K562 (cell line): ENCODE measurements around the gene RASL12. TPM values are rescaled to one million over a fixed set of nuclear protein-coding genes. Genes with fewer than 3 reads are reported as not detected.

Source experiments
- ATAC-seq: fragments of 200-7000 bp; cut with Tn5 transposase; 3 replicates; pipeline ENCODE4 v1.9.1; 2020; ENCODE audit warnings: moderate library complexity
- BruUV-seq: library from RNA; stranded (reverse); fragments of 400-500 nt; replicated peaks from 2 replicates; lab custom pipeline; 2021; lab: Mats Ljungman, UMichigan
- CTCF ChIA-PET: fragments of 300-600 bp; formaldehyde crosslinking; extraction: SDS; loops from one replicate; lab custom pipeline; 2021; ENCODE audit warnings: low intra/inter-chr PET ratio; lab: Yijun Ruan, JAX
- POLR2A ChIA-PET: fragments of 300-600, 350-650 bp; sonication (Branson Sonifier 250); formaldehyde crosslinking; extraction: SDS; loops from one replicate; lab custom pipeline; 2021; ENCODE audit warnings: antibody characterized with exemption, inconsistent platforms; lab: Yijun Ruan, JAX
- DNase-seq, 4 experiments: peaks; one replicate each; pipeline versions ENCODE4 v3.0.0 to v3.0.0-alpha.2; 2011 to 2018; ENCODE audit warnings: low spot score in 3 of 4, mixed read lengths in 3 of 4; ENCODE audit errors: extremely low read depth in 1 of 4
- FAIRE-seq: peaks from 2 replicates; lab custom pipeline; 2011; peaks lifted over from hg19 to GRCh38; lab: Jason Lieb, UNC
- H2AFZ ChIP-seq: 2 replicates; pipeline ENCODE4 v1.6.0; 2011; ENCODE audit warnings: low read depth, low read length, control low read depth, inconsistent platforms
- H3K27ac ChIP-seq: fragments of 200-600 bp; 3 replicates; pipeline ENCODE4 v1.8.0; 2011; ENCODE audit warnings: low read depth, mild to moderate bottlenecking, control low read depth, inconsistent platforms, low read length, moderate library complexity, mixed read lengths; ENCODE audit errors: extremely low read depth
- H3K27me3 ChIP-seq, 2 experiments: fragments of 300-600 bp in 1 of 2; 2 replicates in 1 of 2; 3 replicates in 1 of 2; pipeline versions ENCODE4 v1.6.0 to v1.8.0; 2011; ENCODE audit warnings: inconsistent platforms in 2 of 2, low read length in 2 of 2, mild to moderate bottlenecking in 1 of 2, mixed read lengths in 1 of 2, moderate library complexity in 1 of 2; ENCODE audit not compliant: control insufficient read depth in 2 of 2, insufficient read depth in 2 of 2
- H3K36me3 ChIP-seq: fragments of 300-600 bp; 3 replicates; pipeline ENCODE4 v1.8.0; 2011; ENCODE audit warnings: mild to moderate bottlenecking, low read length, inconsistent platforms; ENCODE audit not compliant: control insufficient read depth, insufficient read depth
- H3K4me1 ChIP-seq, 2 experiments: fragments of 200-600 bp in 1 of 2; replicated peaks in 1 of 2; 2 replicates in 1 of 2; 3 replicates in 1 of 2; pipeline versions ENCODE4 v1.5.1 to v1.8.0; 2011; ENCODE audit warnings: inconsistent platforms in 2 of 2, low read length in 2 of 2, mild to moderate bottlenecking in 1 of 2, mixed read lengths in 1 of 2, moderate library complexity in 1 of 2; ENCODE audit not compliant: control insufficient read depth in 2 of 2, insufficient read depth in 2 of 2
- H3K4me2 ChIP-seq: 2 replicates; pipeline ENCODE4 v1.6.1; 2011; ENCODE audit warnings: low read length, control low read depth, inconsistent platforms, mixed read lengths; ENCODE audit not compliant: insufficient read depth
- H3K4me3 ChIP-seq: fragments of 200-600 bp; sonication (generic), shearing (Covaris generic); 2 replicates; pipeline ENCODE4 v1.5.1; 2016; ENCODE audit warnings: control low read depth, inconsistent platforms
- H3K79me2 ChIP-seq: fragments of 200-600 bp; 3 replicates; pipeline ENCODE4 v1.8.0; 2011; ENCODE audit warnings: low read length, inconsistent platforms; ENCODE audit not compliant: control insufficient read depth, insufficient read depth
- H3K9ac ChIP-seq, 2 experiments: 2 replicates each; pipeline versions ENCODE4 v1.6.0 to v1.6.1; 2011; ENCODE audit warnings: low read depth in 2 of 2, low read length in 2 of 2, control low read depth in 1 of 2, inconsistent platforms in 1 of 2, mild to moderate bottlenecking in 1 of 2, mixed read lengths in 1 of 2; ENCODE audit not compliant: insufficient read depth in 1 of 2
- H3K9me1 ChIP-seq: one replicate; pipeline ENCODE4 v1.6.0; 2011; ENCODE audit warnings: inconsistent platforms, mild to moderate bottlenecking, low read length, moderate library complexity; ENCODE audit not compliant: control insufficient read depth, insufficient read depth
- H3K9me3 ChIP-seq: replicated peaks from 2 replicates; pipeline ENCODE4 v1.5.1; 2011; ENCODE audit warnings: low read depth, low read length, inconsistent platforms; ENCODE audit not compliant: control insufficient read depth, insufficient read depth
- H4K20me1 ChIP-seq: replicated peaks from 2 replicates; pipeline ENCODE4 v1.6.1; 2011; ENCODE audit warnings: low read length, inconsistent platforms, mixed read lengths; ENCODE audit not compliant: control insufficient read depth, insufficient read depth
- ARNT ChIP-seq, 2 experiments: fragments of 450-650 bp; IDR thresholded peaks; 2 replicates each; pipeline ENCODE4 v1.6.1; 2016; ENCODE audit warnings: mild to moderate bottlenecking in 1 of 2
- C11orf30 ChIP-seq: fragments of 450-650 bp; IDR thresholded peaks from 2 replicates; pipeline ENCODE4 v1.6.1; 2016; ENCODE audit warnings: low read depth, mild to moderate bottlenecking
- CREBBP ChIP-seq: IDR thresholded peaks from one replicate; pipeline ENCODE4 v1.6.1; 2012; ENCODE audit warnings: low read depth, mild to moderate bottlenecking, control low read depth, inconsistent platforms, low read length
- FOXJ2 ChIP-seq: fragments of 200-800 bp; sonication (Bioruptor generic); IDR thresholded peaks from 2 replicates; pipeline ENCODE4 v1.6.1; 2016; ENCODE audit warnings: missing genetic modification characterization, missing compliant biosample characterization
- FUS ChIP-seq: fragments of 200-400 bp; formaldehyde crosslinking; optimal IDR thresholded peaks from 2 replicates; pipeline ENCODE3; 2017; ENCODE audit warnings: low read depth, low read length
- GABPA ChIP-seq: fragments of 200-800 bp; sonication (Bioruptor generic); conservative IDR thresholded peaks from 2 replicates; pipeline ENCODE4 v1.6.1; 2016; ENCODE audit warnings: low read depth, missing genetic modification characterization, missing compliant biosample characterization
- KLF1 ChIP-seq: fragments of 450-650 bp; IDR thresholded peaks from 2 replicates; pipeline ENCODE4 v1.6.1; 2016; ENCODE audit warnings: missing genetic modification characterization, missing compliant biosample characterization
- KLF13 ChIP-seq: fragments of 450-650 bp; IDR thresholded peaks from 2 replicates; pipeline ENCODE4 v1.6.1; 2016; ENCODE audit warnings: missing genetic modification characterization, low read depth, mild to moderate bottlenecking, missing compliant biosample characterization, moderate library complexity, borderline replicate concordance
- NFE2 ChIP-seq: IDR thresholded peaks from 2 replicates; pipeline ENCODE4 v1.6.1; 2014; ENCODE audit warnings: antibody characterized with exemption, low read depth
- RBM22 ChIP-seq: fragments of 200-400 bp; formaldehyde crosslinking; IDR thresholded peaks from 2 replicates; pipeline ENCODE4 v1.6.1; 2018; ENCODE audit warnings: low read length, low read depth; ENCODE audit not compliant: poor library complexity, severe bottlenecking
- SMAD4 ChIP-seq: fragments of 250-450 bp; sonication (Bioruptor Pico); conservative IDR thresholded peaks from 2 replicates; pipeline ENCODE4 v1.8.0; 2021; ENCODE audit warnings: inconsistent platforms, mild to moderate bottlenecking, moderate library complexity
- SMARCB1 ChIP-seq: IDR thresholded peaks from 2 replicates; pipeline ENCODE4 v1.6.1; 2011; ENCODE audit warnings: improper control_type of control experiment, low read depth; ENCODE audit not compliant: insufficient read length
- THRA ChIP-seq: fragments of 450-650 bp; IDR thresholded peaks from 2 replicates; pipeline ENCODE4 v1.6.1; 2017; ENCODE audit warnings: mild to moderate bottlenecking, moderate library complexity
- XRCC4 ChIP-seq: IDR thresholded peaks from one replicate; pipeline ENCODE4 v1.6.1; 2011; ENCODE audit not compliant: insufficient read depth, insufficient read length; ENCODE audit errors: extremely low read depth
- ZFP30 ChIP-seq: fragments of 250-450 bp; sonication (Bioruptor Pico); IDR thresholded peaks from 2 replicates; pipeline ENCODE4 v1.8.0; 2022; ENCODE audit warnings: moderate library complexity, mild to moderate bottlenecking, inconsistent platforms, borderline replicate concordance
- ZNF146 ChIP-seq: IDR thresholded peaks from one replicate; pipeline ENCODE4 v1.6.1; 2018; ENCODE audit warnings: missing compliant biosample characterization; ENCODE audit not compliant: unreplicated experiment
- ZNF316 ChIP-seq: fragments of 450-650 bp; IDR thresholded peaks from 2 replicates; pipeline ENCODE4 v1.6.1; 2016
- ZNF780A ChIP-seq: fragments of 250-450 bp; sonication (Bioruptor Pico); IDR thresholded peaks from 2 replicates; pipeline ENCODE4 v1.5.0; 2021; ENCODE audit warnings: mild to moderate bottlenecking
- WGBS: fragments of 100-300 bp; shearing (Covaris generic); methylation state at CpG from one replicate; pipeline ENCODE4 v1.1.6; 2016; ENCODE audit warnings: low coverage, mixed read lengths; ENCODE audit not compliant: insufficient coverage; ENCODE audit errors: missing lambda C conversion rate; 5-methylcytosine and 5-hydroxymethylcytosine counted together
- in situ Hi-C: fragments of 300-500 bp; cut with MboI; formaldehyde crosslinking; loops from 4 replicates; pipeline ENCODE4 v1.15.0; 2018; ENCODE audit warnings: inconsistent platforms, mixed read lengths
- intact Hi-C: fragments of 100-400 bp; cut with micrococcal nuclease; formaldehyde crosslinking; loops from 2 replicates; pipeline ENCODE4 v1.14.2; 2022
- polyA plus RNA-seq, 8 experiments: library from polyadenylated mRNA; depleted of rRNA in 4 of 8; stranded (reverse) in 5 of 8; unstranded in 3 of 8; fragments of >200 nt; fragmentation: Nextera tagmentation in 2 of 8; fragmentation: Illumina TruSeq in 1 of 8; extraction: Ambion mirVana in 2 of 8; extraction: Trizol in 1 of 8; gene quantifications; 2 replicates each; pipeline versions ENCODE4 v1.2.1 to v1.2.3, GENCODE V29; 2011 to 2014; ENCODE audit warnings: inconsistent platforms in 1 of 8, missing spikeins in 1 of 8
- total RNA-seq, 7 experiments: library from RNA; depleted of rRNA in 6 of 7; stranded (reverse); fragments of >200 nt in 6 of 7; fragmentation: Illumina TruSeq in 2 of 7; extraction: Trizol in 2 of 7; gene quantifications; 2 replicates each; pipeline versions ENCODE4 v1.2.1 to v1.2.3, GENCODE V29; 2011 to 2021; ENCODE audit warnings: low replicate concordance in 1 of 7
- TF ChIP-seq, protein P1 (sequence below): fragments of 250-450 bp; sonication (Bioruptor Pico); IDR thresholded peaks from 2 replicates; pipeline ENCODE4 v1.8.0; 2022; ENCODE audit warnings: moderate library complexity, mild to moderate bottlenecking, inconsistent platforms

The RASL12 gene
- total and polyA plus RNA-seq, 9 of the 15 experiments (the other 6 are each of a cell fraction or from before 2014, with no cell fraction given), result not detected

DNA sequence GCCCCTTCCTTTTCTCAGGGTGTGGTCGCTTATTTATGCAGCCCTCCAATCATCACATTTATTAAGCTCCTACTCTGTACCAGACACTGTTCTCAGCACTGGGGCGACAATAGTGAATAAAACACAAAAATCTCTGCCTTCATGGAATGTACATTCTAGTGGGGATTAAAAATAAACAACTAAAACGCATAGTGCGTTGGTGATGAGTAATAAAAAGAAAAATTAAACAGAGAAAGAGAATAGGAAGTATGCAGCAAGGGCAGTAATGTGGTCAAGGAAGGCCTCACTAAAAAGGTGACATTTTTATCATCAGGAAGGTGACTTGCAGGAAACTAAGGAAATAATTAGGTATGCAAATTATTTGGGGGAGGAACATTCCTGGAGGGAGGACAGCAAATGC, 17.5 kb downstream of the RASL12 start:
- TF ChIP-seq ARNT (IDR thresholded peaks at IDR 0.05) (no peak), NFE2 (0 out of 2 replicates have a peak, but pooled peaks have one; percentile 32), ZNF146 (CRISPR knock-in tag) (no peak), THRA (no peak), ZFP30 (no peak), CREBBP (no peak), SMARCB1 (no peak), KLF1 (tag) (no peak), C11orf30 (0 out of 2 replicates have a peak, but pooled peaks have one; percentile 10), SMAD4 (no peak), XRCC4 (no peak), ZNF780A (CRISPR knock-in tag) (no peak), KLF13 (tag) (no peak), GABPA (tag) (no peak), FUS (no peak), RBM22 (no peak), FOXJ2 (no peak), ZNF316 (peak; percentile 15; the same call in 1 of the 2 replicates)
- TF ChIP-seq, protein P1, sequence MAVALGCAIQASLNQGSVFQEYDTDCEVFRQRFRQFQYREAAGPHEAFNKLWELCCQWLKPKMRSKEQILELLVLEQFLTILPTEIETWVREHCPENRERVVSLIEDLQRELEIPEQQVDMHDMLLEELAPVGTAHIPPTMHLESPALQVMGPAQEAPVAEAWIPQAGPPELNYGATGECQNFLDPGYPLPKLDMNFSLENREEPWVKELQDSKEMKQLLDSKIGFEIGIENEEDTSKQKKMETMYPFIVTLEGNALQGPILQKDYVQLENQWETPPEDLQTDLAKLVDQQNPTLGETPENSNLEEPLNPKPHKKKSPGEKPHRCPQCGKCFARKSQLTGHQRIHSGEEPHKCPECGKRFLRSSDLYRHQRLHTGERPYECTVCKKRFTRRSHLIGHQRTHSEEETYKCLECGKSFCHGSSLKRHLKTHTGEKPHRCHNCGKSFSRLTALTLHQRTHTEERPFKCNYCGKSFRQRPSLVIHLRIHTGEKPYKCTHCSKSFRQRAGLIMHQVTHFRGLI (CRISPR knock-in tag), result no peak
- Histone ChIP-seq H3K9me1 (no peaks in the 10 kb centered on the region), H3K4me2 (no peak overlapping the region; the same call in 1 of the 2 replicates), H3K9me3 (no peaks in the 10 kb centered on the region), H3K79me2 (no peaks in the 10 kb centered on the region), H3K36me3 (no peaks in the 10 kb centered on the region), H2AFZ (no peak overlapping the region), H3K27ac (no peak overlapping the region), H3K9ac (peak overlapping the region in 1 of 2 experiments; percentile 76; a peak in 1 of 4 replicates), H4K20me1 (no peaks in the 10 kb centered on the region; the same call in 1 of the 2 replicates), H3K27me3 (no peaks in the 10 kb centered on the region), H3K4me3 (no peak overlapping the region), H3K4me1 (peaks cover 7 to 17% of the 10 kb centered on the region in 2 experiments; a peak in 3 of 5 replicates)
- no peak for ATAC-seq
- ChIA-PET CTCF (no interaction called here), POLR2A (no interaction called here)
- no peak for DNase-seq
- BruUV-seq, result no TSS peak
- in situ Hi-C loops (loop anchor here (10.0 kb wide), 2 partner anchors 245 to 335 kb away; partner anchors contain the start of gene RNU5A-1), intact Hi-C loops (loop anchor here (5.0 kb wide), 2 partner anchors 137 to 252 kb away; partner anchors contain the start of genes CLPX and RNU5B-1)
- FAIRE-seq, result peak; percentile 15
- 26% methylated on average over 4 of the region's 4 CpGs for WGBS
